Occipital lobe (tissue), 2 donors: ENCODE data around the gene CD300LF. TPM values are rescaled to one million over a fixed set of nuclear protein-coding genes. Genes with fewer than 3 reads are reported as not detected.

Source experiments
- DNase-seq: peaks from one replicate; lab custom pipeline; 2025; lab: John Stamatoyannopoulos, UW
- total RNA-seq: library from RNA; depleted of rRNA; stranded (reverse); fragments of >200 nt; gene quantifications from one replicate; pipeline ENCODE4 v1.2.3, GENCODE V29; 2014

CD300LF gene
- total RNA-seq, 1 donor from 2014 or later = 0.16 TPM

GRCh38 chr17:74691151-74691550, 21.6 kb downstream of the CD300LF start:
- DNase-seq = no peak

GRCh38 chr17:74690409-74690825, 22.3 kb downstream of the CD300LF start:
- DNase-seq = no peak

- DNase-seq = no peak
Observed at GRCh38 chr17:74687886-74688285, 24.8 kb downstream of the CD300LF start.

- DNase-seq = no peak
Observed at GRCh38 chr17:74686761-74687160, 26.0 kb downstream of the CD300LF start.

- no peak for DNase-seq
Observed at GRCh38 chr17:74682471-74683190, 30.1 kb downstream of the CD300LF start.

- no peak for DNase-seq
Observed at GRCh38 chr17:74682028-74682427, 30.7 kb downstream of the CD300LF start.

GRCh38 chr17:74680941-74681340, 31.8 kb downstream of the CD300LF start:
- DNase-seq = no peak

- no peak for DNase-seq
Observed at GRCh38 chr17:74680213-74680612, 32.5 kb downstream of the CD300LF start.

- DNase-seq = no peak
Observed at GRCh38 chr17:74679374-74679773, 33.3 kb downstream of the CD300LF start.

- DNase-seq = no peak
Observed at GRCh38 chr17:74678541-74678940, 34.2 kb downstream of the CD300LF start.

GRCh38 chr17:74677558-74678466, 34.9 kb downstream of the CD300LF start:
- no peak for DNase-seq

- DNase-seq = peak; percentile 70
Observed at GRCh38 chr17:74671031-74671771, 41.5 kb downstream of the CD300LF start.

- no peak for DNase-seq
Observed at GRCh38 chr17:74670329-74670728, 42.4 kb downstream of the CD300LF start.

- no peak for DNase-seq
Observed at GRCh38 chr17:74663561-74663960, 49.2 kb downstream of the CD300LF start.

- no peak for DNase-seq
Observed at GRCh38 chr17:74659889-74660288, 52.8 kb downstream of the CD300LF start.

GRCh38 chr17:74658620-74659019, 54.1 kb downstream of the CD300LF start:
- no peak for DNase-seq

- no peak for DNase-seq
Observed at GRCh38 chr17:74654742-74655141, 58.0 kb downstream of the CD300LF start.

GRCh38 chr17:74652020-74652419, 60.7 kb downstream of the CD300LF start:
- DNase-seq = no peak

- DNase-seq = no peak
Observed at GRCh38 chr17:74649909-74650308, 62.8 kb downstream of the CD300LF start.

GRCh38 chr17:74647871-74648672, 64.7 kb downstream of the CD300LF start:
- no peak for DNase-seq

GRCh38 chr17:74646231-74646630, 66.5 kb downstream of the CD300LF start:
- no peak for DNase-seq
